ENCODE measurements around the gene CABP1.

GRCh38 chr12:120631097-120631496, 9.3 kb upstream of the CABP1 start:
- TF ChIP-seq POLR2A (IDR thresholded peaks at IDR 0.05) = no peak
- no peak for TF ChIP-seq CTCF (IDR thresholded peaks at IDR 0.05)
- TF ChIP-seq POLR2AphosphoS5 (IDR thresholded peaks at IDR 0.05) = no peak
